ENCODE measurements around the gene DUS4L.

The DUS4L gene

GRCh38 chr7:107527196-107527595 lies 36.6 kb upstream of the DUS4L start (continued):
- TF ChIP-seq TSHZ1 (tag by site-specific recombination; IDR thresholded peaks at IDR 0.05; ENCODE audit: borderline replicate concordance): no peak
- no peak for TF ChIP-seq ZNF785 (tag by site-specific recombination; IDR thresholded peaks at IDR 0.05)
- TF ChIP-seq ZNF561 (tag by site-specific recombination; IDR thresholded peaks at IDR 0.05; ENCODE audit: borderline replicate concordance): no peak
- no peak for TF ChIP-seq ZNF843 (tag by site-specific recombination; IDR thresholded peaks at IDR 0.05)
- no peak for TF ChIP-seq ZNF623 (tag by site-specific recombination; IDR thresholded peaks at IDR 0.05)
- TF ChIP-seq HOXA7 (CRISPR knock-in tag; IDR thresholded peaks at IDR 0.05; ENCODE audit: borderline replicate concordance): no peak

DNA sequence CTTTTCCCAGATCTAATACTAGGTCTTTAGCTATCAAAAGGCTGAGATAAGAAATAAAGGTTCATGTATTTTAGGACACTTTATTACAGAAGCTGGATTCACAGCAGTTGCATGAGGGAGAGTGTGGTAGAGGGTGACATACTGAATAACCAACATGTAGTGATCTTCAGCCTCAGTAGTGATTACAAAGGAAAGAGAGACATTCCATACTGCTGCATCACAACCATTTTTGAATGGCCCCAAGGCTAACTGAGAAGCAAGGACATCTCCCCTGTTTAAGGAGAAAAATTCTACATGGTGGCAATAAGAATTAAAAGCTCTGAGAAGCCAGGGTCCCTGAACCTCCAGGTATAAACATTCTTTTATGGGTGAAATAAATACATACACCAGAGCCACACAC lies 35.3 kb upstream of the DUS4L start:
- Histone ChIP-seq H3K36me3 (ENCODE audit: control insufficient read depth in 2 of 2, insufficient read depth in 1 of 2, low read length in 2 of 2) (peaks cover 0 to 3% of the 10 kb centered on the region in 2 experiments; a peak in 2 of 3 replicates), H3K4me3 (ENCODE audit: low read depth, low read length) (no peak overlapping the region), H3K27ac (ENCODE audit: extremely low read depth, low read depth, low read length) (no peak overlapping the region), H3K9me3 (ENCODE audit: control insufficient read depth, insufficient read depth, low read depth, low read length) (no peaks in the 10 kb centered on the region), H3K4me1 (ENCODE audit: control insufficient read depth, insufficient read depth, low read length) (no peaks in the 10 kb centered on the region)
- ChIA-PET CTCF (interaction anchor here (0.6 kb wide), 1 partner anchor 237 kb away, joined by 3 read pairs; no protein-coding TSS in a partner anchor), POLR2A (no interaction called here)
- no peak for TF ChIP-seq ZNF585B (tag by site-specific recombination; IDR thresholded peaks at IDR 0.05)

GRCh38 chr7:107530751-107531150 lies 33.0 kb upstream of the DUS4L start:
- ChIA-PET POLR2A (no interaction called here), CTCF (no interaction called here)
- H3K9me3 ChIP-seq (ENCODE audit: control insufficient read depth, insufficient read depth, low read depth, low read length): no peaks in the 10 kb centered on the region
- peaks cover 0 to 3% of the 10 kb centered on the region in 2 experiments; a peak in 1 of 3 replicates for H3K36me3 ChIP-seq (ENCODE audit: control insufficient read depth in 2 of 2, insufficient read depth in 1 of 2, low read length in 2 of 2)
- no peak for TF ChIP-seq ZXDB (tag by site-specific recombination; IDR thresholded peaks at IDR 0.05)
- TF ChIP-seq ZNF654 (tag by site-specific recombination; IDR thresholded peaks at IDR 0.05; ENCODE audit: low read depth): no peak
- no peak for TF ChIP-seq ZNF184 (tag by site-specific recombination; IDR thresholded peaks at IDR 0.05)
- no peak for TF ChIP-seq ZNF157 (tag by site-specific recombination; IDR thresholded peaks at IDR 0.05)
- TF ChIP-seq ZNF248 (tag by site-specific recombination; IDR thresholded peaks at IDR 0.05): no peak
- TF ChIP-seq ZNF76 (tag by site-specific recombination; IDR thresholded peaks at IDR 0.05; ENCODE audit: borderline replicate concordance, low read depth): no peak
- no peak for TF ChIP-seq ZNF596 (tag by site-specific recombination; IDR thresholded peaks at IDR 0.05)
- no peak for TF ChIP-seq ZNF626 (tag by site-specific recombination; IDR thresholded peaks at IDR 0.05)
- no peak for TF ChIP-seq ZNF423 (tag by site-specific recombination; IDR thresholded peaks at IDR 0.05)
- TF ChIP-seq, protein P1, sequence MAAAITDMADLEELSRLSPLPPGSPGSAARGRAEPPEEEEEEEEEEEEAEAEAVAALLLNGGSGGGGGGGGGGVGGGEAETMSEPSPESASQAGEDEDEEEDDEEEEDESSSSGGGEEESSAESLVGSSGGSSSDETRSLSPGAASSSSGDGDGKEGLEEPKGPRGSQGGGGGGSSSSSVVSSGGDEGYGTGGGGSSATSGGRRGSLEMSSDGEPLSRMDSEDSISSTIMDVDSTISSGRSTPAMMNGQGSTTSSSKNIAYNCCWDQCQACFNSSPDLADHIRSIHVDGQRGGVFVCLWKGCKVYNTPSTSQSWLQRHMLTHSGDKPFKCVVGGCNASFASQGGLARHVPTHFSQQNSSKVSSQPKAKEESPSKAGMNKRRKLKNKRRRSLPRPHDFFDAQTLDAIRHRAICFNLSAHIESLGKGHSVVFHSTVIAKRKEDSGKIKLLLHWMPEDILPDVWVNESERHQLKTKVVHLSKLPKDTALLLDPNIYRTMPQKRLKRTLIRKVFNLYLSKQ (tag by site-specific recombination; IDR thresholded peaks at IDR 0.05; ENCODE audit: borderline replicate concordance): no peak
- TF ChIP-seq ZNF623 (tag by site-specific recombination; IDR thresholded peaks at IDR 0.05): no peak
- TF ChIP-seq ZNF37A (tag by site-specific recombination; IDR thresholded peaks at IDR 0.05): no peak
- no peak for TF ChIP-seq ZNF391 (tag by site-specific recombination; IDR thresholded peaks at IDR 0.05; ENCODE audit: borderline replicate concordance, low read depth)
- no peak for TF ChIP-seq ZNF202 (tag by site-specific recombination; IDR thresholded peaks at IDR 0.05; ENCODE audit: borderline replicate concordance)
- no peak for TF ChIP-seq PRDM6 (tag by site-specific recombination; IDR thresholded peaks at IDR 0.05)
- TF ChIP-seq ZNF830 (tag by site-specific recombination; IDR thresholded peaks at IDR 0.05; ENCODE audit: low read depth): no peak
- no peak for TF ChIP-seq ZSCAN4 (tag by site-specific recombination; IDR thresholded peaks at IDR 0.05)
- H3K27ac ChIP-seq (ENCODE audit: extremely low read depth, low read depth, low read length): no peak overlapping the region
- no peak overlapping the region for H3K4me3 ChIP-seq (ENCODE audit: low read depth, low read length)
- no peaks in the 10 kb centered on the region for H3K4me1 ChIP-seq (ENCODE audit: control insufficient read depth, insufficient read depth, low read length)
